HepG2 (cell line): ENCODE data around the gene MAPK11.

Experiments
- MXD3 ChIP-seq: IDR thresholded peaks from 2 replicates; pipeline ENCODE4 v1.6.1; 2016; ENCODE audit warnings: mild to moderate bottlenecking, missing biosample characterization, missing genetic modification reagents
- ZNF317 ChIP-seq: sonication (generic); formaldehyde crosslinking; IDR thresholded peaks from 2 replicates; pipeline ENCODE4 v1.5.0; 2020; ENCODE audit warnings: mild to moderate bottlenecking, missing genetic modification reagents
- ZNF615 ChIP-seq: sonication (generic); formaldehyde crosslinking; IDR thresholded peaks from 2 replicates; pipeline ENCODE4 v1.5.0; 2020; ENCODE audit warnings: mild to moderate bottlenecking, missing genetic modification reagents, borderline replicate concordance

GRCh38 chr22:50264104-50264745 lies 6.0 kb downstream of the MAPK11 start:
- TF ChIP-seq MXD3 (CRISPR knock-in tag) (no peak), ZNF317 (CRISPR knock-in tag) (no peak), ZNF615 (CRISPR knock-in tag) (no peak)
